DOHH2 (cell line): Measurements from ENCODE around the gene NDUFS4.
"Not testable (repeated sequence)": the region's sequence is repeated elsewhere in the genome, so short reads cannot be mapped to it uniquely, and the experiment has no call there.

Source experiments
- H3F3A ChIP-seq: fragments of 200-600 bp; sonication (generic), shearing (Covaris generic); 2 replicates; pipeline ENCODE4 v1.6.0; 2016; ENCODE audit warnings: antibody characterized with exemption, mild to moderate bottlenecking; ENCODE audit not compliant: control insufficient read depth, insufficient read depth
- H3K27ac ChIP-seq: fragments of 200-600 bp; sonication (generic); 2 replicates; pipeline ENCODE4 v1.5.1; 2014; ENCODE audit warnings: low read depth, mild to moderate bottlenecking, low read length, moderate library complexity
- H3K27me3 ChIP-seq: fragments of 200-600 bp; sonication (generic); 2 replicates; pipeline ENCODE4 v1.6.1; 2014; ENCODE audit warnings: mild to moderate bottlenecking, low read length, mixed read lengths; ENCODE audit not compliant: control insufficient read depth
- H3K36me3 ChIP-seq: fragments of 200-600 bp; sonication (generic); 2 replicates; pipeline ENCODE4 v1.6.1; 2014; ENCODE audit warnings: mild to moderate bottlenecking, low read length, moderate library complexity, mixed read lengths; ENCODE audit not compliant: control insufficient read depth
- H3K4me1 ChIP-seq: fragments of 200-600 bp; sonication (generic); 2 replicates; pipeline ENCODE4 v1.6.1; 2014; ENCODE audit warnings: mild to moderate bottlenecking, low read length, mixed read lengths; ENCODE audit not compliant: control insufficient read depth
- H3K4me2 ChIP-seq: fragments of 200-600 bp; sonication (generic); 2 replicates; pipeline ENCODE4 v1.6.0; 2014; ENCODE audit warnings: mild to moderate bottlenecking, low read length, moderate library complexity
- H3K4me3 ChIP-seq: fragments of 200-600 bp; sonication (generic); 2 replicates; pipeline ENCODE4 v1.5.1; 2014; ENCODE audit warnings: mild to moderate bottlenecking, low read length, mixed read lengths
- H3K79me2 ChIP-seq: fragments of 200-600 bp; sonication (generic); 2 replicates; pipeline ENCODE4 v1.6.1; 2014; ENCODE audit warnings: mild to moderate bottlenecking, low read length, mixed read lengths; ENCODE audit not compliant: control insufficient read depth
- H3K9me2 ChIP-seq: fragments of 200-600 bp; sonication (generic); replicated peaks from 2 replicates; pipeline ENCODE4 v1.6.1; 2014; ENCODE audit warnings: mild to moderate bottlenecking, low read length, mixed read lengths; ENCODE audit not compliant: control insufficient read depth
- H3K9me3 ChIP-seq: fragments of 200-600 bp; sonication (generic); 2 replicates; pipeline ENCODE4 v1.6.1; 2014; ENCODE audit warnings: antibody characterized with exemption, low read length, mixed read lengths; ENCODE audit not compliant: control insufficient read depth, insufficient read depth
- H4K20me1 ChIP-seq: fragments of 200-600 bp; sonication (generic); 2 replicates; pipeline ENCODE4 v1.6.0; 2014; ENCODE audit warnings: low read depth, mild to moderate bottlenecking, antibody characterized with exemption, low read length, moderate library complexity; ENCODE audit not compliant: control insufficient read depth, insufficient read depth
- EZH2phosphoT487 ChIP-seq: fragments of 200-600 bp; sonication (generic); IDR thresholded peaks from 2 replicates; pipeline ENCODE4 v1.6.1; 2017; ENCODE audit warnings: borderline replicate concordance, mild to moderate bottlenecking, antibody characterized with exemption, low read length, moderate library complexity, mixed read lengths
- TF ChIP-seq, protein P1 (sequence below): fragments of 200-600 bp; sonication (generic); IDR thresholded peaks from one replicate; pipeline ENCODE4 v1.5.1; 2014; ENCODE audit warnings: antibody characterized with exemption, mild to moderate bottlenecking, low read depth, low read length; ENCODE audit not compliant: poor library complexity, severe bottlenecking

The NDUFS4 gene

DNA sequence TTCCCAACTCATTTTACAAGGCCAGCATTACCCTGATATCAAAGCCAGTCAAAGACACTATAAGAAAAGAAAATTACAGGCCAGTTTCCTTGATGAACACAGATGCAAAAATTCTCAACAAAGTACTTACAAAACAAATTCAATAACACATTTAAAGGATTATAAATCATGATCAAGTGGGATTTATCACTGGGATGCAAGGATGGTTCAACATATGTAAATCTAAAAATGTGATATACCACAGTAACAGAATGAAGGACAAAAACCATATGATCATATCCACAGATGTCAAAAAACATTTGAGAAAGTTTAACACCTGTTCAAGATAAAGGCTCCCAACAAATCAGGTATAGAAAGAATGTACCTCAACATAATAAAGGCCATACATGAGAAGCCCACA is 130.6 kb downstream of the NDUFS4 start:
- Histone ChIP-seq H3F3A (no peaks in the 10 kb centered on the region), H3K4me2 (no peak overlapping the region), H3K27ac (no peak overlapping the region), H3K79me2 (no peaks in the 10 kb centered on the region), H3K9me2 (no peaks in the 10 kb centered on the region), H3K36me3 (no peaks in the 10 kb centered on the region), H3K4me1 (no peaks in the 10 kb centered on the region), H3K9me3 (peaks cover 6% of the 10 kb centered on the region; the same call in 1 of the 2 replicates), H3K27me3 (no peaks in the 10 kb centered on the region), H3K4me3 (no peak overlapping the region), H4K20me1 (no peaks in the 10 kb centered on the region)
- no peak for TF ChIP-seq EZH2phosphoT487
- TF ChIP-seq, protein P1, sequence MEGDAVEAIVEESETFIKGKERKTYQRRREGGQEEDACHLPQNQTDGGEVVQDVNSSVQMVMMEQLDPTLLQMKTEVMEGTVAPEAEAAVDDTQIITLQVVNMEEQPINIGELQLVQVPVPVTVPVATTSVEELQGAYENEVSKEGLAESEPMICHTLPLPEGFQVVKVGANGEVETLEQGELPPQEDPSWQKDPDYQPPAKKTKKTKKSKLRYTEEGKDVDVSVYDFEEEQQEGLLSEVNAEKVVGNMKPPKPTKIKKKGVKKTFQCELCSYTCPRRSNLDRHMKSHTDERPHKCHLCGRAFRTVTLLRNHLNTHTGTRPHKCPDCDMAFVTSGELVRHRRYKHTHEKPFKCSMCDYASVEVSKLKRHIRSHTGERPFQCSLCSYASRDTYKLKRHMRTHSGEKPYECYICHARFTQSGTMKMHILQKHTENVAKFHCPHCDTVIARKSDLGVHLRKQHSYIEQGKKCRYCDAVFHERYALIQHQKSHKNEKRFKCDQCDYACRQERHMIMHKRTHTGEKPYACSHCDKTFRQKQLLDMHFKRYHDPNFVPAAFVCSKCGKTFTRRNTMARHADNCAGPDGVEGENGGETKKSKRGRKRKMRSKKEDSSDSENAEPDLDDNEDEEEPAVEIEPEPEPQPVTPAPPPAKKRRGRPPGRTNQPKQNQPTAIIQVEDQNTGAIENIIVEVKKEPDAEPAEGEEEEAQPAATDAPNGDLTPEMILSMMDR = no peak

DNA sequence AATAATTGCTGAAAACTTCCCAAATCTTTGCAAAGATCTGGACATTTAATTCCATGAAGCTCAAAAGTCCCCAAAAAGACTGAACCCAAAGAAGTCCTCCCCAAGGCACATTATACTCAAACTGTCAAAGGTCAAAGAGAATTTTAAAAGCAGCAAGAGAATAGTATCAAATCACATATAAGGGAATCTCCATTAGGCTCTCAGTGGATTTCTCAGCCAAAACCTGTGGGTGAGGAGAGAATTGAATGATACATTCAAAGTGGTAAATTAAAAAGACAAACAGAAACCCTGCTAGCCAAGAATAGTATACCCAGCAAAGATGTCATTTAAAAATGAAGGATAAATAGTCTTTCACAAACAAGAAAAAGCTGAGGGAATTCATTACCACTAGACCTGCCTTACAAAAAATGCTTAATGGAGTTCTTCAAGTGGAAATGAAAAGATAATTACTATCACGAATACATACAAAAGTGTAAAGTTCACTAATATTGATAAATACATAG is 134.1 kb downstream of the NDUFS4 start:
- no peaks in the 10 kb centered on the region for H3F3A ChIP-seq
- TF ChIP-seq EZH2phosphoT487 = no peak
- TF ChIP-seq, protein P1 = no peak
- no peaks in the 10 kb centered on the region; the same call in 1 of the 2 replicates for H3K9me2 ChIP-seq
- H3K27me3 ChIP-seq = no peaks in the 10 kb centered on the region
- no peak overlapping the region for H3K4me3 ChIP-seq
- no peaks in the 10 kb centered on the region for H3K36me3 ChIP-seq
- no peaks in the 10 kb centered on the region for H3K79me2 ChIP-seq
- H3K9me3 ChIP-seq = peaks cover 6% of the 10 kb centered on the region
- no peaks in the 10 kb centered on the region for H3K4me1 ChIP-seq
- H3K27ac ChIP-seq = no peak overlapping the region
- no peaks in the 10 kb centered on the region for H4K20me1 ChIP-seq
- no peak overlapping the region for H3K4me2 ChIP-seq

DNA sequence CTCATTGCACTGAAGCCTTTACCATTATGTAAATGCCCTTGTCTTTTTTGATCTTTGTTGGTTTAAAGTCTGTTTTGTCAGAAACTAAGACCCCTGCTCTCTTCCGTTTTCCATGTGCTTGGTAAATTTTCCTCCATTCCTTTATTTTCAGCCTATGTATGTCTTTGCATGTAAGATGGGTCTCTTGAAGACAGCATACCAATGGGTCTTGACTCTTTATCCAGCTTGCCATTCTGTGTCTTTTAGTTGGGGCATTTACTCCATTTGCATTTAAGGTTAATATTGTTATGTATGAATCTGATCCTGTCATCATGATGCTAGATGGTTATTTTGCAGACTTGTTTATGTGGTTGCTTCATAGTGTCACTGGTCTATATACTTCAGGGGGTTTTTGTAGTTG is 150.0 kb downstream of the NDUFS4 start:
- H3K79me2 ChIP-seq, H3K27ac ChIP-seq, H3K9me3 ChIP-seq, H3K4me3 ChIP-seq, H3K4me1 ChIP-seq, H3K9me2 ChIP-seq, H3K36me3 ChIP-seq, H3K4me2 ChIP-seq, H3K27me3 ChIP-seq, H3F3A ChIP-seq, H4K20me1 ChIP-seq: not testable (repeated sequence)

GRCh38 chr5:53712327-53712726 is 151.9 kb downstream of the NDUFS4 start:
- no peak overlapping the region for H3K27ac ChIP-seq
- no peak overlapping the region for H3K4me2 ChIP-seq
- H3K9me3 ChIP-seq = 0 out of 2 replicates have a peak, but pooled peaks cover 6% of the 10 kb centered on the region
- TF ChIP-seq, protein P1 = no peak
- TF ChIP-seq EZH2phosphoT487 = no peak
- no peaks in the 10 kb centered on the region for H3F3A ChIP-seq
- no peaks in the 10 kb centered on the region for H3K9me2 ChIP-seq
- no peaks in the 10 kb centered on the region for H4K20me1 ChIP-seq
- H3K36me3 ChIP-seq = no peaks in the 10 kb centered on the region
- H3K27me3 ChIP-seq = no peaks in the 10 kb centered on the region
- H3K4me1 ChIP-seq = no peaks in the 10 kb centered on the region
- no peaks in the 10 kb centered on the region for H3K79me2 ChIP-seq
- H3K4me3 ChIP-seq = no peak overlapping the region
